Measurements from ENCODE around the gene TMEM94. TPM values are rescaled to one million over a fixed set of nuclear protein-coding genes. Genes with fewer than 3 reads are reported as not detected.

Gene TMEM94
- total RNA-seq, 3 donors from 2014 or later, result 73.5 to 114 (median 108) TPM

DNA sequence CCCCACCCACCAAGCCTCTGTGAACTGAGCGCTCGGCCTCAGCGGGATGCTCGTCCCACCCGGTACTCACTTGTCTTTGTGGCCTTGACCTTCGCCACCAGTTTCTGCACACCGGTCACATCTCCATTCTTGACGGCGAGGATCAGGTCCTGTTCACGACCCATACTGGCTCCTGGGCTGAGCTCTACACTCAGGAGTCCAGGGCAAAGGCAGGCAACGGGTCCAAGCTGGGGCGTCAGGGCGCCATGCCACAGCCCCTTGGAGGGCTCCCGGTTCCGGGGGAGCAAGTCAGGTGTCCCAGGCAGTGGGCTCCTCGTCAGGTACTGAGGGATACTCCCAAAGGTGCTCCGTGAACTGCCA is 57.2 kb downstream of the TMEM94 start:
- DNase-seq, result peak in 1 of 3 donors; percentile 55
- Histone ChIP-seq H3K4me3 (no peak overlapping the region), H3K36me3 (ENCODE audit: low read depth) (no peaks in the 10 kb centered on the region), H3K4me1 (ENCODE audit: low read depth) (peaks cover 35% of the 10 kb centered on the region), H3K9me3 (no peaks in the 10 kb centered on the region)
- intact Hi-C loops (cut with DNase I, micrococcal nuclease), result loop anchor here in 1 of 2 donors (10.0 kb wide), 1 partner anchor 89 kb away; no protein-coding TSS in a partner anchor
- no peak for TF ChIP-seq CTCF (IDR thresholded peaks at IDR 0.05)
- ATAC-seq, result no peak

DNA sequence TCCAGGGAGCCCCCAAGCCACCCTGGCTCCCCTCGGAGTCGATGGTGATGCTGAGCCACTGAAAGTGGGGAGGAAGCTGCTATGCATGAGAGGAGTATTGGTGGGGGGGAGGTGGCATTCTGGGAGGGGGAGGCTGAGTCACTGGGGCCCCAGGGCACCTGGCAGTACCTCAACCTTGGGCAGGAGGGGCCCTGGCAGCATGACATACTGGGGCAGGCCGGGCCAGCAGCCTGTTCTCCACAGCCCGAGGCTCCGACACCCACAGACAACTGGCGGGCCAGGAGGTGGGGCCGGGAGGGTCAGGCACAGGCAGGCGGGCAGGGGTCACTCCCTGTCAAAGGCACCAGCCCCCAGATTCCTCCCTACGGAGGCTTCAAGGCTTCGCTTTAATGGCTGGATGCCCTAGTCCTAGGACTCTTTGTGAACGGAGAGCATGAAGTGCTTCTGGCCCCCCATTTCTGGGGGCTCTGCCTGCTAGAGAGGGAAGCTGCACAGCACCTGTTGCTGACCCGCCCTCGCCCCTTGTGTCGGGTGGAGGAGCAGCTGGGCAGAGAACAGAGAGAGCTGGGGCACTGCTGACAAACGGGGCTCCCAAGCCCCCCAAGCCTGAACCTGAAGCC is 58.0 kb downstream of the TMEM94 start:
- H3K36me3 ChIP-seq (ENCODE audit: low read depth), result no peaks in the 10 kb centered on the region
- no peak for TF ChIP-seq CTCF (IDR thresholded peaks at IDR 0.05)
- ATAC-seq, result no peak
- peak overlapping the region; percentile 77 for H3K4me3 ChIP-seq
- intact Hi-C loops (cut with DNase I, micrococcal nuclease), result loop anchor here in 1 of 2 donors (10.0 kb wide), 1 partner anchor 90 kb away; no protein-coding TSS in a partner anchor
- H3K9me3 ChIP-seq, result no peaks in the 10 kb centered on the region
- peaks cover 35% of the 10 kb centered on the region for H3K4me1 ChIP-seq (ENCODE audit: low read depth)
- DNase-seq, result peak in 2 of 3 donors; percentile 57 to 69

DNA sequence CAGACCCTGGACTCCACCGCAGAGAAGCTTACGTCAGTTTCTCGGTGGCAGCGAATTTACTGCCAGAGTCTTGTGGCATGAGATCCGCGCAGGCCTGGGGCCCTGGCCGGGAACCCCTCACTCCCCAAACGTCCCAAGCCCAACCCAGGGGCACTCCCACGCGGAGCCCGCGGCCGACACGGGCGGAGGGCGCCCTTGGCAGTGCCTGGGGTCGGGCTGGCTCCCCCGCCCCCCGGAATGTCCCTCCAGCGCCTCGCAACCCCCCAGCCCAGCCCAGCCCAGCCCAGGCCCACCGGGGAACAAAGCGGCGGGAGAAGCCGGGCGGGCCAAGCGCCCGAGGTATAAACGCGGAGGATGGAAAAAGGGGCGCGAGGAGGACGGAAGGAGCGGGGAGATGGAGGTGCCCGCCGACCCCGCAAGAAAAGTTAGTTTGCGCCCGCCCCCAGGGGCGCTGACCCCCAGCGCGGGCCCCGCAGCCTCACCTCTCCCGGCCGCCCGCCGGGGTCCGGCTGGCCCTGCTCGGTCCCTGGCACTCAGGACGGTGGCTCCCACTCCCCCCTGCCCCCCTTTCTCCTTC is 58.6 kb downstream of the TMEM94 start:
- DNase-seq (peak in 1 of 3 donors; percentile 36), ATAC-seq (no peak)
- Histone ChIP-seq H3K4me1 (ENCODE audit: low read depth) (peaks cover 32% of the 10 kb centered on the region), H3K4me3 (peak overlapping the region; percentile 77), H3K9me3 (no peaks in the 10 kb centered on the region), H3K36me3 (ENCODE audit: low read depth) (no peaks in the 10 kb centered on the region)
- no peak for TF ChIP-seq CTCF (IDR thresholded peaks at IDR 0.05)
- intact Hi-C loops (cut with DNase I, micrococcal nuclease), result loop anchor here in 1 of 2 donors (10.0 kb wide), 1 partner anchor 90 kb away; no protein-coding TSS in a partner anchor

DNA sequence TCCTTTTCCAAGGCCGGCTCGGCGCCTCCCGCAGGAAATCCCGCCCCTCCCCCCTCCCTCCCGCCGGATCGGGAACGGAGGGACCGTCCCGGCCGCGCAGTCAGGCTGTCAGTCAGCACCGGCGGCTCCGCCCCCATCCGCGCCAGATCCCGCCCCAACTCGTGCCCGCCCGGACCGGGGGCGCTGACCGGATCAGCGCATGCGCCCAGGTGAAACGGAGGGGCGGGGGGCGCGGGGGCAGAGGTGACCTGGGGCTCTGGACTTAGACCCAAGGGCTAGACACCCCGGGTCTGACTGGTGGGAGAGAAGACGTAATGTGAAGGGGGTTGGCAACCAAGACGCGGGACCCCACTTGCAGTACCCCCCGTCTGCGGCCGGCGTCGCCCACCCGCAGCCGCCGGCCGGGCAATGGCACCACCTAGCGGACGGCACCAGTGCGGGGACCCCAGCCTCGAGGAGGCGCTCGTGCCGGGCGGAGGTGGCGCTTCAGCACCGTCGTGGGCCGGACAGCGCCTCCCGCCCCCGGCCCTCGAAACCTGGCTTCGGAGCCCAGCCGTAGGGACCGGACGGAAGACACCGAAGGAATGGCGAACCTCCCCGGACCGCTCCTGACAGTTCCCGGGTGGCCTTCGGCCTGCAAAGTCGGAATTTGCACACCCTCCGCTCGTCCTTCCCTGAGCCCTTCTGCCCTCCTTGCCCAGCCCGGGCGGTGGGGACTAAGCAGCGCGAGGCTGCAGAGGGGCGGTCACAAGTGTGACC is 59.2 kb downstream of the TMEM94 start, which contains the start of gene CASKIN2:
Gene CASKIN2 (minus strand): TSS at position 42 of the 759 bp plus-strand sequence. CDS start 1,733 bp downstream, outside the sequence.
- DNase-seq (peak; percentile 95 to 98 (median 97)), ATAC-seq (peak; percentile 84)
- H3K4me3 ChIP-seq, result peak within 1 kb of the TSS; percentile 94
- peak; percentile 92 for TF ChIP-seq CTCF (IDR thresholded peaks at IDR 0.05)
- no peaks in the 10 kb centered on the region for H3K9me3 ChIP-seq
- H3K36me3 ChIP-seq (ENCODE audit: low read depth), result no peaks in the 10 kb centered on the region
- intact Hi-C loops (cut with DNase I, micrococcal nuclease), result loop anchor here (2.0 to 10.0 kb wide), 2 partner anchors 87 to 91 kb away; no protein-coding TSS in a partner anchor
- H3K4me1 ChIP-seq (ENCODE audit: low read depth), result peaks cover 30% of the 10 kb centered on the region

- ATAC-seq, result peak; percentile 86
- Histone ChIP-seq H3K4me1 (ENCODE audit: low read depth) (peaks cover 30% of the 10 kb centered on the region), H3K4me3 (peak within 1 kb of the TSS; percentile 94), H3K9me3 (no peaks in the 10 kb centered on the region), H3K36me3 (ENCODE audit: low read depth) (no peaks in the 10 kb centered on the region)
- intact Hi-C loops (cut with DNase I, micrococcal nuclease), result loop anchor here (2.0 to 10.0 kb wide), 2 partner anchors 87 to 91 kb away; no protein-coding TSS in a partner anchor
- DNase-seq, result peak; percentile 97 to 98 (median 98)
- no peak for TF ChIP-seq CTCF (IDR thresholded peaks at IDR 0.05)
Observed at GRCh38 chr17:75516255-75516618, 59.8 kb downstream of the TMEM94 start, which contains the start of gene TSEN54. TSS of gene TSEN54 (plus strand) at chr17:75516528. CDS start at chr17:75516561, 33 bp downstream.
